ENCODE data around the gene PPP1R12B. TPM values are rescaled to one million over a fixed set of nuclear protein-coding genes. Genes with fewer than 3 reads are reported as not detected.

Gene PPP1R12B
- total RNA-seq, 1 donor from 2014 or later, result 18.5 TPM

GRCh38 chr1:202306535-202307345 is 41.8 kb upstream of the PPP1R12B start:
- H3K9me3 Mint-ChIP-seq, result no peaks in the 10 kb centered on the region
- no peak overlapping the region for H3K27ac Mint-ChIP-seq (ENCODE audit: unreplicated experiment)
- no peaks in the 10 kb centered on the region for H3K36me3 Mint-ChIP-seq (ENCODE audit: low read depth)
- no peak overlapping the region for H3K4me3 Mint-ChIP-seq
- H3K4me1 Mint-ChIP-seq, result no peaks in the 10 kb centered on the region
- no peaks in the 10 kb centered on the region for H3K27me3 Mint-ChIP-seq (ENCODE audit: low read depth)
- DNase-seq (ENCODE audit: low read depth, low spot score), result no peak
- no peak for TF ChIP-seq CTCF (conservative IDR thresholded peaks at IDR 0.05)

- H3K27ac Mint-ChIP-seq (ENCODE audit: unreplicated experiment), result no peak overlapping the region
These were observed 38.3 kb upstream of the PPP1R12B start for GRCh38 chr1:202310071-202310725.

GRCh38 chr1:202310746-202311145 is 37.8 kb upstream of the PPP1R12B start:
- no peak for DNase-seq (ENCODE audit: low read depth, low spot score)
- Mint-ChIP-seq H3K27me3 (ENCODE audit: low read depth) (no peaks in the 10 kb centered on the region), H3K36me3 (ENCODE audit: low read depth) (no peaks in the 10 kb centered on the region), H3K4me1 (no peaks in the 10 kb centered on the region), H3K4me3 (no peak overlapping the region), H3K9me3 (no peaks in the 10 kb centered on the region), H3K27ac (ENCODE audit: unreplicated experiment) (no peak overlapping the region)
- TF ChIP-seq CTCF (conservative IDR thresholded peaks at IDR 0.05), result no peak

More at GRCh38 chr1:202310071-202310725, 38.3 kb upstream of the PPP1R12B start:
- no peak for TF ChIP-seq CTCF (conservative IDR thresholded peaks at IDR 0.05)
- H3K9me3 Mint-ChIP-seq, result no peaks in the 10 kb centered on the region
- H3K36me3 Mint-ChIP-seq (ENCODE audit: low read depth), result no peaks in the 10 kb centered on the region
- H3K4me1 Mint-ChIP-seq, result no peaks in the 10 kb centered on the region
- DNase-seq (ENCODE audit: low read depth, low spot score), result no peak
- no peak overlapping the region for H3K4me3 Mint-ChIP-seq
- H3K27me3 Mint-ChIP-seq (ENCODE audit: low read depth), result no peaks in the 10 kb centered on the region

- Mint-ChIP-seq H3K27ac (ENCODE audit: unreplicated experiment) (no peak overlapping the region), H3K9me3 (no peaks in the 10 kb centered on the region), H3K27me3 (ENCODE audit: low read depth) (no peaks in the 10 kb centered on the region), H3K4me3 (no peak overlapping the region), H3K36me3 (ENCODE audit: low read depth) (no peaks in the 10 kb centered on the region), H3K4me1 (no peaks in the 10 kb centered on the region)
- no peak for TF ChIP-seq CTCF (conservative IDR thresholded peaks at IDR 0.05)
- DNase-seq (ENCODE audit: low read depth, low spot score), result no peak
These were observed 36.4 kb upstream of the PPP1R12B start for GRCh38 chr1:202311875-202312635.

GRCh38 chr1:202315576-202316168 is 32.8 kb upstream of the PPP1R12B start:
- Mint-ChIP-seq H3K27me3 (ENCODE audit: low read depth) (no peaks in the 10 kb centered on the region), H3K4me3 (no peak overlapping the region), H3K9me3 (no peaks in the 10 kb centered on the region), H3K36me3 (ENCODE audit: low read depth) (no peaks in the 10 kb centered on the region), H3K4me1 (no peaks in the 10 kb centered on the region), H3K27ac (ENCODE audit: unreplicated experiment) (no peak overlapping the region)
- peak; percentile 97 for TF ChIP-seq CTCF (conservative IDR thresholded peaks at IDR 0.05)
- DNase-seq (ENCODE audit: low read depth, low spot score), result peak; percentile 81
